GM23338 (cell line): Measurements from ENCODE around the gene PCNT. TPM values are rescaled to one million over a fixed set of nuclear protein-coding genes. Genes with fewer than 3 reads are reported as not detected.

Experiments
- ATAC-seq: fragments of 200-7000 bp; cut with Tn5 transposase; 3 replicates; pipeline ENCODE4 v1.9.1; 2020
- DNase-seq: peaks from one replicate; pipeline ENCODE4 v3.0.0-alpha.2; 2015; ENCODE audit warnings: low spot score
- H2AFZ ChIP-seq: fragments of 200-600 bp; sonication (generic); 2 replicates; pipeline ENCODE4 v1.8.0; 2016; ENCODE audit warnings: antibody characterized with exemption, mild to moderate bottlenecking, moderate library complexity
- H3F3A ChIP-seq: fragments of 200-600 bp; sonication (generic); replicated peaks from 2 replicates; pipeline ENCODE4 v1.8.0; 2017; ENCODE audit warnings: antibody characterized with exemption, mixed run types, low read depth
- H3K27ac ChIP-seq: fragments of 200-600 bp; sonication (generic); 2 replicates; pipeline ENCODE4 v1.6.1; 2016; ENCODE audit warnings: low read depth
- H3K27me3 ChIP-seq: fragments of 200-600 bp; sonication (generic); 2 replicates; pipeline ENCODE4 v1.8.0; 2016; ENCODE audit warnings: mild to moderate bottlenecking, mixed run types, moderate library complexity; ENCODE audit not compliant: insufficient read depth
- H3K36me3 ChIP-seq: fragments of 200-600 bp; sonication (generic); 2 replicates; pipeline ENCODE4 v1.8.0; 2016; ENCODE audit warnings: mild to moderate bottlenecking; ENCODE audit not compliant: insufficient read depth
- H3K4me1 ChIP-seq: fragments of 200-600 bp; sonication (generic); 2 replicates; pipeline ENCODE4 v1.8.0; 2016; ENCODE audit warnings: mild to moderate bottlenecking, moderate library complexity; ENCODE audit not compliant: insufficient read depth
- H3K4me2 ChIP-seq: fragments of 200-600 bp; sonication (generic); 2 replicates; pipeline ENCODE4 v1.7.1; 2017; ENCODE audit warnings: mixed run types
- H3K4me3 ChIP-seq: fragments of 200-600 bp; sonication (generic); 2 replicates; pipeline ENCODE4 v1.6.1; 2016; ENCODE audit warnings: mixed run types
- H3K79me2 ChIP-seq: fragments of 200-600 bp; sonication (generic); replicated peaks from 2 replicates; pipeline ENCODE4 v1.8.0; 2017; ENCODE audit warnings: mild to moderate bottlenecking; ENCODE audit not compliant: insufficient read depth
- H3K9me2 ChIP-seq: fragments of 200-600 bp; sonication (generic); 2 replicates; pipeline ENCODE4 v1.8.0; 2017; ENCODE audit not compliant: insufficient read depth
- H4K20me1 ChIP-seq: fragments of 200-600 bp; sonication (generic); replicated peaks from 2 replicates; pipeline ENCODE4 v1.8.0; 2017; ENCODE audit warnings: mild to moderate bottlenecking; ENCODE audit not compliant: insufficient read depth
- H3K27ac Mint-ChIP-seq: 2 replicates; pipeline ENCODE4 v1.8.0; 2020; ENCODE audit warnings: inconsistent platforms, mild to moderate bottlenecking, moderate library complexity, mixed read lengths
- H3K27me3 Mint-ChIP-seq: 3 replicates; pipeline ENCODE4 v1.8.0; 2022; ENCODE audit warnings: low read depth, mild to moderate bottlenecking, moderate library complexity, mixed read lengths, inconsistent platforms; ENCODE audit not compliant: insufficient read depth, poor library complexity
- H3K36me3 Mint-ChIP-seq: 3 replicates; pipeline ENCODE4 v1.8.0; 2021; ENCODE audit warnings: low read depth, mild to moderate bottlenecking, inconsistent platforms, moderate library complexity, mixed read lengths
- H3K4me1 Mint-ChIP-seq: 3 replicates; pipeline ENCODE4 v1.8.0; 2020; ENCODE audit warnings: mild to moderate bottlenecking, inconsistent platforms, mixed read lengths
- H3K4me3 Mint-ChIP-seq: 3 replicates; pipeline ENCODE4 v1.8.0; 2021; ENCODE audit warnings: moderate library complexity, mild to moderate bottlenecking, inconsistent platforms, mixed read lengths
- H3K9me3 Mint-ChIP-seq: 3 replicates; pipeline ENCODE4 v1.8.0; 2020; ENCODE audit warnings: moderate library complexity, mild to moderate bottlenecking, inconsistent platforms, mixed read lengths
- CREB1 ChIP-seq: fragments of 250-450 bp; sonication (Bioruptor Pico); IDR thresholded peaks from 2 replicates; pipeline ENCODE4 v1.5.0; 2020; ENCODE audit warnings: low read depth, mild to moderate bottlenecking, moderate library complexity
- CTCF ChIP-seq, 2 experiments: fragments of 200-600 bp in 1 of 2; sonication (generic) in 1 of 2; conservative IDR thresholded peaks; 2 replicates each; pipeline versions ENCODE4 v1.5.1 to v1.6.1; 2016 to 2017; ENCODE audit warnings: antibody characterized with exemption in 2 of 2, low read depth in 2 of 2, mild to moderate bottlenecking in 2 of 2, moderate library complexity in 1 of 2
- ETS1 ChIP-seq: IDR thresholded peaks from 2 replicates; pipeline ENCODE4 v1.6.1; 2016; ENCODE audit warnings: antibody characterized with exemption
- EZH2 ChIP-seq: fragments of 200-600 bp; sonication (generic); IDR thresholded peaks from one replicate; pipeline ENCODE4 v1.8.0; 2017; ENCODE audit warnings: antibody characterized with exemption, mild to moderate bottlenecking, low read depth; ENCODE audit not compliant: unreplicated experiment
- EZH2phosphoT487 ChIP-seq: fragments of 200-600 bp; sonication (generic); IDR thresholded peaks from one replicate; pipeline ENCODE4 v1.8.1; 2018; ENCODE audit warnings: antibody characterized with exemption; ENCODE audit not compliant: unreplicated experiment
- JUNB ChIP-seq: IDR thresholded peaks from one replicate; pipeline ENCODE4 v1.6.1; 2016; ENCODE audit warnings: antibody characterized with exemption; ENCODE audit not compliant: unreplicated experiment
- NANOG ChIP-seq: IDR thresholded peaks from 2 replicates; pipeline ENCODE4 v1.6.1; 2016; ENCODE audit warnings: antibody characterized with exemption, borderline replicate concordance
- POLR2AphosphoS5 ChIP-seq: IDR thresholded peaks from 2 replicates; pipeline ENCODE4 v1.6.1; 2016; ENCODE audit warnings: antibody characterized with exemption, low read depth
- REST ChIP-seq: IDR thresholded peaks from one replicate; pipeline ENCODE4 v1.6.1; 2018; ENCODE audit warnings: antibody characterized with exemption; ENCODE audit not compliant: unreplicated experiment
- STAT1 ChIP-seq: IDR thresholded peaks from one replicate; pipeline ENCODE4 v1.6.1; 2016; ENCODE audit warnings: antibody characterized with exemption; ENCODE audit not compliant: unreplicated experiment
- ZNF114 ChIP-seq: fragments of 250-450 bp; sonication (Bioruptor Pico); IDR thresholded peaks from 2 replicates; pipeline ENCODE4 v1.5.0; 2020; ENCODE audit warnings: mild to moderate bottlenecking, moderate library complexity
- ZNF331 ChIP-seq: fragments of 250-450 bp; sonication (Bioruptor Pico); IDR thresholded peaks from 2 replicates; pipeline ENCODE4 v1.5.0; 2020; ENCODE audit warnings: low read depth, mild to moderate bottlenecking, moderate library complexity
- polyA plus RNA-seq: library from polyadenylated mRNA; unstranded; fragments of >200 nt; fragmentation: Nextera tagmentation; extraction: Ambion mirVana; gene quantifications from 2 replicates; pipeline ENCODE4 v1.2.1, GENCODE V29; 2016
- total RNA-seq: library from RNA; depleted of rRNA; stranded (reverse); fragments of >200 nt; shearing (Covaris generic); gene quantifications from 2 replicates; pipeline ENCODE4 v1.2.3, GENCODE V29; 2014

The PCNT gene
- total and polyA plus RNA-seq, 2 experiments from 2014 or later = 39.6 to 46.1 TPM

- peaks cover 25% of the 10 kb centered on the region for H4K20me1 ChIP-seq
- H3K36me3 Mint-ChIP-seq = peaks cover 40% of the 10 kb centered on the region
- no peaks in the 10 kb centered on the region for H3K36me3 ChIP-seq
- H3K27ac Mint-ChIP-seq = no peak overlapping the region
- TF ChIP-seq EZH2phosphoT487 (no peak), JUNB (no peak), POLR2AphosphoS5 (peak; percentile 18)
- no peak overlapping the region for H2AFZ ChIP-seq
- no peaks in the 10 kb centered on the region for H3K27me3 ChIP-seq
- H3K4me1 ChIP-seq = peaks cover 25% of the 10 kb centered on the region
- peak; percentile 54 for DNase-seq
- H3K79me2 ChIP-seq = peaks cover 23% of the 10 kb centered on the region
- H3K9me2 ChIP-seq = no peaks in the 10 kb centered on the region
- H3K27me3 Mint-ChIP-seq = peaks cover 13% of the 10 kb centered on the region
- H3K27ac ChIP-seq = no peak overlapping the region
- peaks cover 17% of the 10 kb centered on the region for H3F3A ChIP-seq
- 0 out of 2 replicates have a peak overlapping the region, but pooled peaks have one; percentile 23 for H3K4me3 ChIP-seq
- peaks cover 30% of the 10 kb centered on the region for H3K4me1 Mint-ChIP-seq
- no peaks in the 10 kb centered on the region for H3K9me3 Mint-ChIP-seq
- H3K4me3 Mint-ChIP-seq = no peak overlapping the region
- peak; percentile 72 for ATAC-seq
- peak overlapping the region; percentile 48; the same call in 1 of the 2 replicates for H3K4me2 ChIP-seq
These were observed 6.1 kb upstream of the PCNT start for GRCh38 chr21:46317710-46318463.

GRCh38 chr21:46318464-46318845, 5.5 kb upstream of the PCNT start:
- Histone ChIP-seq H3F3A (peaks cover 15% of the 10 kb centered on the region), H3K36me3 (no peaks in the 10 kb centered on the region), H2AFZ (no peak overlapping the region), H3K79me2 (peaks cover 29% of the 10 kb centered on the region), H3K27ac (no peak overlapping the region), H3K4me3 (0 out of 2 replicates have a peak overlapping the region, but pooled peaks have one; percentile 23), H3K27me3 (no peaks in the 10 kb centered on the region), H3K4me2 (peak overlapping the region; percentile 48; the same call in 1 of the 2 replicates), H4K20me1 (peaks cover 25% of the 10 kb centered on the region), H3K9me2 (no peaks in the 10 kb centered on the region), H3K4me1 (peaks cover 25% of the 10 kb centered on the region)
- Mint-ChIP-seq H3K9me3 (0 out of 3 replicates have a peak, but pooled peaks cover 4% of the 10 kb centered on the region), H3K4me3 (no peak overlapping the region), H3K27ac (no peak overlapping the region), H3K4me1 (peaks cover 30% of the 10 kb centered on the region), H3K27me3 (peaks cover 16% of the 10 kb centered on the region), H3K36me3 (peaks cover 40% of the 10 kb centered on the region)
- DNase-seq (no peak), ATAC-seq (no peak)
- TF ChIP-seq EZH2phosphoT487 = no peak
- TF ChIP-seq JUNB = no peak
- no peak for TF ChIP-seq NANOG
- TF ChIP-seq ZNF114 (CRISPR knock-in tag) = no peak
- TF ChIP-seq CREB1 (CRISPR knock-in tag) = no peak
- TF ChIP-seq REST = no peak
- TF ChIP-seq STAT1 = no peak
- no peak for TF ChIP-seq ETS1
- no peak for TF ChIP-seq ZNF331 (CRISPR knock-in tag)
- no peak for TF ChIP-seq CTCF (conservative IDR thresholded peaks at IDR 0.05; ENCODE audit: low read depth in 2 of 2)
- TF ChIP-seq POLR2AphosphoS5 = no peak
- no peak for TF ChIP-seq EZH2
